ENCODE measurements around the gene POLK.

- TF ChIP-seq POLR2A (IDR thresholded peaks at IDR 0.05; ENCODE audit: low read depth, low read length) (no peak), CTCF (conservative IDR thresholded peaks at IDR 0.05; ENCODE audit: low read depth, low read length) (no peak), RAD21 (IDR thresholded peaks at IDR 0.05; ENCODE audit: low read length) (no peak)
Measured at GRCh38 chr5:75468593-75468992, 43.1 kb upstream of the POLK start.
